HCT116 (cell line): ENCODE measurements around the gene MUSK. TPM values are rescaled to one million over a fixed set of nuclear protein-coding genes. Genes with fewer than 3 reads are reported as not detected.

ENCODE experiments used
- ATAC-seq: fragments of 200-7000 bp; cut with Tn5 transposase; 2 replicates; pipeline ENCODE4 v1.9.1; 2020; ENCODE audit warnings: mild to moderate bottlenecking, moderate library complexity
- BruUV-seq: library from RNA; stranded (reverse); fragments of 400-500 nt; replicated peaks from 2 replicates; lab custom pipeline; 2021; lab: Mats Ljungman, UMichigan
- CTCF ChIA-PET: fragments of 300-600 bp; sonication (Branson Sonifier 250); formaldehyde crosslinking; loops from one replicate; lab custom pipeline; 2021; ENCODE audit warnings: antibody characterized with exemption; lab: Charles Lee
- POLR2A ChIA-PET: fragments of 300-600, 350-600 bp; sonication (Branson Sonifier 250); formaldehyde crosslinking; loops from one replicate; lab custom pipeline; 2021; ENCODE audit warnings: antibody characterized with exemption; lab: Charles Lee
- RAD21 ChIA-PET, 2 experiments: fragments of 300-600 bp; sonication (Branson Sonifier 250); formaldehyde crosslinking; loops; one replicate each; lab custom pipeline; 2023; ENCODE audit warnings: low total read pairs in 2 of 2; ENCODE audit not compliant: uncharacterized antibody in 2 of 2, unreplicated experiment in 2 of 2, low non-redundant PET in 1 of 2; lab: Charles Lee
- DNase-seq: peaks from one replicate; pipeline ENCODE4 v3.0.0-alpha.2; 2010; ENCODE audit warnings: low read depth, low spot score
- H2AFZ ChIP-seq: fragments of 200-600 bp; shearing (Covaris generic), sonication (generic); 2 replicates; pipeline ENCODE4 v1.6.1; 2017; ENCODE audit warnings: low read depth, mixed run types, mixed read lengths, antibody characterized with exemption, low read length; ENCODE audit not compliant: poor library complexity, severe bottlenecking
- H3K27ac ChIP-seq: 2 replicates; pipeline ENCODE4 v1.5.1; 2012; ENCODE audit warnings: low read depth, low read length
- H3K27me3 ChIP-seq: fragments of 200-600 bp; sonication (generic); 2 replicates; pipeline ENCODE4 v1.6.1; 2016; ENCODE audit warnings: mixed run types, low read length, mixed read lengths; ENCODE audit not compliant: insufficient read depth
- H3K36me3 ChIP-seq, 2 experiments: fragments of 200-500 bp in 1 of 2; fragments of 200-600 bp in 1 of 2; sonication (Bioruptor generic) in 1 of 2; sonication (generic) in 1 of 2; 2 replicates each; pipeline versions ENCODE4 v1.5.1 to v1.6.1; 2014 to 2016; ENCODE audit warnings: low read length in 2 of 2, inconsistent platforms in 1 of 2, mixed read lengths in 1 of 2, mixed run types in 1 of 2; ENCODE audit not compliant: insufficient read depth in 2 of 2, control insufficient read depth in 1 of 2
- H3K4me1 ChIP-seq, 2 experiments: fragments of 200-600 bp in 1 of 2; sonication (generic) in 1 of 2; 2 replicates each; pipeline versions ENCODE4 v1.5.1 to v1.6.1; 2012 to 2017; ENCODE audit warnings: low read length in 2 of 2, inconsistent platforms in 1 of 2, mild to moderate bottlenecking in 1 of 2, mixed read lengths in 1 of 2, mixed run types in 1 of 2, moderate library complexity in 1 of 2; ENCODE audit not compliant: insufficient read depth in 2 of 2, control insufficient read depth in 1 of 2
- H3K4me2 ChIP-seq: fragments of 200-600 bp; sonication (generic); 2 replicates; pipeline ENCODE4 v1.6.1; 2017; ENCODE audit warnings: mixed run types, low read length, mixed read lengths
- H3K4me3 ChIP-seq, 2 experiments: fragments of 200-600 bp in 1 of 2; sonication (generic) in 1 of 2; replicated peaks in 1 of 2; 2 replicates each; pipeline ENCODE4 v1.5.1; 2011 to 2016; ENCODE audit warnings: low read length in 2 of 2, control low read depth in 1 of 2, low read depth in 1 of 2, mild to moderate bottlenecking in 1 of 2, mixed read lengths in 1 of 2, mixed run types in 1 of 2
- H3K79me2 ChIP-seq: fragments of 200-600 bp; sonication (generic); 2 replicates; pipeline ENCODE4 v1.6.1; 2017; ENCODE audit warnings: mild to moderate bottlenecking, mixed run types, low read length, moderate library complexity, mixed read lengths; ENCODE audit not compliant: insufficient read depth
- H3K9ac ChIP-seq: fragments of 200-600 bp; sonication (generic); 2 replicates; pipeline ENCODE4 v1.6.1; 2016; ENCODE audit warnings: low read length, mixed read lengths
- H3K9me2 ChIP-seq: fragments of 200-600 bp; sonication (generic), shearing (Covaris generic); 2 replicates; pipeline ENCODE4 v1.6.1; 2017; ENCODE audit warnings: mixed run types, mild to moderate bottlenecking, moderate library complexity; ENCODE audit not compliant: insufficient read depth
- H3K9me3 ChIP-seq, 2 experiments: fragments of 200-500 bp in 1 of 2; fragments of 200-600 bp in 1 of 2; sonication (Bioruptor generic) in 1 of 2; sonication (generic) in 1 of 2; 2 replicates each; pipeline ENCODE4 v1.6.1; 2014 to 2017; ENCODE audit warnings: low read length in 2 of 2, mixed read lengths in 2 of 2, inconsistent platforms in 1 of 2, low read depth in 1 of 2, mild to moderate bottlenecking in 1 of 2, mixed run types in 1 of 2, moderate library complexity in 1 of 2; ENCODE audit not compliant: control insufficient read depth in 1 of 2, insufficient read depth in 1 of 2
- H4K20me1 ChIP-seq: fragments of 200-600 bp; sonication (generic), shearing (Covaris generic); 2 replicates; pipeline ENCODE4 v1.6.1; 2017; ENCODE audit warnings: mixed run types, mild to moderate bottlenecking, moderate library complexity; ENCODE audit not compliant: insufficient read depth
- ATF3 ChIP-seq: IDR thresholded peaks from 2 replicates; pipeline ENCODE4 v1.6.1; 2012
- CEBPB ChIP-seq: IDR thresholded peaks from 2 replicates; pipeline ENCODE4 v1.6.1; 2012; ENCODE audit warnings: low read depth
- CTCF ChIP-seq, 3 experiments: fragments of 200-600 bp in 1 of 3; sonication (generic) in 1 of 3; IDR thresholded peaks in 2 of 3; conservative IDR thresholded peaks in 1 of 3; 2 replicates each; pipeline ENCODE4 v1.5.1; 2012 to 2017; ENCODE audit warnings: low read depth in 2 of 3, low read length in 2 of 3, antibody characterized with exemption in 1 of 3, borderline replicate concordance in 1 of 3, control low read depth in 1 of 3, mild to moderate bottlenecking in 1 of 3, mixed read lengths in 1 of 3, mixed run types in 1 of 3, moderate library complexity in 1 of 3; ENCODE audit not compliant: insufficient read depth in 1 of 3
- EGR1 ChIP-seq: IDR thresholded peaks from 2 replicates; pipeline ENCODE4 v1.6.1; 2012; ENCODE audit warnings: low read depth
- ELF1 ChIP-seq: IDR thresholded peaks from 2 replicates; pipeline ENCODE4 v1.6.1; 2012; ENCODE audit warnings: low read depth, borderline replicate concordance
- EZH2 ChIP-seq: fragments of 200-600 bp; sonication (generic); IDR thresholded peaks from 2 replicates; pipeline ENCODE4 v1.6.1; 2017; ENCODE audit warnings: antibody characterized with exemption, mixed run types
- FOSL1 ChIP-seq: IDR thresholded peaks from 2 replicates; pipeline ENCODE4 v1.6.1; 2012; ENCODE audit warnings: low read depth
- MAX ChIP-seq: IDR thresholded peaks from 2 replicates; pipeline ENCODE4 v1.6.1; 2012
- RAD21 ChIP-seq: IDR thresholded peaks from 2 replicates; pipeline ENCODE4 v1.6.1; 2012; ENCODE audit warnings: low read depth, mild to moderate bottlenecking
- REST ChIP-seq: IDR thresholded peaks from 2 replicates; pipeline ENCODE4 v1.6.1; 2012; ENCODE audit warnings: low read depth
- SIN3A ChIP-seq: IDR thresholded peaks from 2 replicates; pipeline ENCODE4 v1.6.1; 2012; ENCODE audit warnings: low read depth
- SP1 ChIP-seq: IDR thresholded peaks from 2 replicates; pipeline ENCODE4 v1.6.1; 2012; ENCODE audit warnings: low read depth
- SRF ChIP-seq: IDR thresholded peaks from 2 replicates; pipeline ENCODE4 v1.6.1; 2012; ENCODE audit warnings: low read depth
- TCF7L2 ChIP-seq: IDR thresholded peaks from 2 replicates; pipeline ENCODE4 v1.7.0; 2011; ENCODE audit warnings: borderline replicate concordance, inconsistent platforms; ENCODE audit not compliant: insufficient read depth, insufficient read length; ENCODE audit errors: extremely low read depth
- YY1 ChIP-seq: IDR thresholded peaks from 2 replicates; pipeline ENCODE4 v1.6.1; 2011; ENCODE audit warnings: low read length, low read depth, moderate library complexity, mild to moderate bottlenecking; ENCODE audit not compliant: insufficient replicate concordance; ENCODE audit errors: extremely low read depth
- ZFX ChIP-seq: fragments of 450-650 bp; IDR thresholded peaks from 2 replicates; pipeline ENCODE4 v1.6.1; 2017
- ZNF274 ChIP-seq: fragments of 200-500 bp; sonication (Bioruptor generic); IDR thresholded peaks from 2 replicates; pipeline ENCODE4 v1.6.1; 2014; ENCODE audit warnings: mild to moderate bottlenecking, low read depth, low read length, inconsistent platforms
- intact Hi-C: fragments of 100-400 bp; cut with micrococcal nuclease; formaldehyde crosslinking; loops from 2 replicates; pipeline ENCODE4 v1.10.0; 2022
- total RNA-seq: library from RNA; stranded (reverse); gene quantifications from one replicate; pipeline ENCODE4 v1.2.1, GENCODE V29; 2021; ENCODE audit not compliant: unreplicated experiment

The MUSK gene
- total RNA-seq, 1 experiment from 2014 or later, result not detected

- H3K4me3 ChIP-seq, result no peak overlapping the region
- no peaks in the 10 kb centered on the region for H3K27me3 ChIP-seq
- H3K79me2 ChIP-seq, result no peaks in the 10 kb centered on the region
- H3K9me2 ChIP-seq, result 0 out of 2 replicates have a peak, but pooled peaks cover 3% of the 10 kb centered on the region
- H3K36me3 ChIP-seq, result no peaks in the 10 kb centered on the region
- H3K4me1 ChIP-seq, result no peaks in the 10 kb centered on the region
- DNase-seq, result no peak
- RAD21 ChIA-PET, result no interaction called here
- CTCF ChIA-PET, result no interaction called here
- H4K20me1 ChIP-seq, result no peaks in the 10 kb centered on the region
- no peak overlapping the region for H3K4me2 ChIP-seq
- no peak overlapping the region for H2AFZ ChIP-seq
- H3K27ac ChIP-seq, result no peak overlapping the region
- POLR2A ChIA-PET, result no interaction called here
- H3K9ac ChIP-seq, result no peak overlapping the region
- TF ChIP-seq ZFX (no peak), REST (peak; percentile 27)
- TF ChIP-seq, all 23 proteins: peak for 1
- no TSS peak for BruUV-seq
- intact Hi-C loops, result no loop called here
- no peaks in the 10 kb centered on the region for H3K9me3 ChIP-seq
- no peak for ATAC-seq
Measured at GRCh38 chr9:110828264-110828663, 159.7 kb downstream of the MUSK start.

GRCh38 chr9:110830495-110830894 lies 161.9 kb downstream of the MUSK start:
- Histone ChIP-seq H3K27ac (no peak overlapping the region), H3K4me3 (no peak overlapping the region), H3K4me2 (no peak overlapping the region), H3K9me3 (no peaks in the 10 kb centered on the region), H4K20me1 (no peaks in the 10 kb centered on the region), H3K9ac (no peak overlapping the region), H3K36me3 (no peaks in the 10 kb centered on the region), H3K9me2 (0 out of 2 replicates have a peak, but pooled peaks cover 3% of the 10 kb centered on the region), H3K4me1 (peaks cover 6 to 10% of the 10 kb centered on the region in 2 experiments; a peak in 3 of 4 replicates), H3K79me2 (no peaks in the 10 kb centered on the region), H2AFZ (no peak overlapping the region), H3K27me3 (no peaks in the 10 kb centered on the region)
- no peak for ATAC-seq
- intact Hi-C loops, result no loop called here
- RAD21 ChIA-PET, result no interaction called here
- DNase-seq, result no peak
- CTCF ChIA-PET, result no interaction called here
- POLR2A ChIA-PET, result no interaction called here
- BruUV-seq, result no TSS peak
- TF ChIP-seq SP1 (no peak), EZH2 (no peak), ELF1 (no peak), ATF3 (no peak), RAD21 (no peak), MAX (no peak), TCF7L2 (no peak), EGR1 (no peak), ZNF274 (no peak), SRF (no peak), CEBPB (no peak), YY1 (no peak), SIN3A (no peak), CTCF (IDR thresholded peaks at IDR 0.05 in 2 of 3, conservative IDR thresholded peaks at IDR 0.05 in 1 of 3; ENCODE audit: borderline replicate concordance in 1 of 3, insufficient read depth in 1 of 3, low read depth in 2 of 3, low read length in 2 of 3) (no peak), FOSL1 (no peak)
